OCI-M1 (cell line): ENCODE results near the gene LENG8.

ENCODE experiments used
- DNase-seq: peaks from one replicate; lab custom pipeline; 2025; lab: John Stamatoyannopoulos, UW

Gene LENG8

GRCh38 chr19:54448774-54449700, at the start of gene LENG8:
Gene LENG8 (plus strand): TSS chr19:54449199. CDS start chr19:54451345, 2,146 bp downstream.
- peak; percentile 99 for DNase-seq

DNA sequence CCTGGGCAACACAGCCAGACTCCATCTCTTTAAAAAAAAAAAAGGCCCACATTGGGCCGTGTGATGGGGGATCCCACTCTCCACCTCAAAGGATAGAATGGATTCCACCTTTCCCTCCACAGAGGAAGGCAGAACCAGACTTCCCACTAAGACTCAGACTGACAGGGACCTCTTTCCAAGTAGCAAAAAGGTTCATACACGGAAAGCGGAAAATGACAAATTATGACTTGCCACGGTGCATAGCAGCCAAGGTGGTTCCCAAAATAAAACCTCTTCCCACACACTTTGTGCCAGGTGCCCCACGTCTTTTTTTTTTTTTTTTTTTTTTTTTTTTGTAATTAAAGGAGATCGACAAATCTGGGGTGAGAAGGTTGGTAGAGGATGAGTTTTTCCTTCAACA, 48.1 kb upstream of the LENG8 start:
- DNase-seq = no peak

GRCh38 chr19:54403054-54403453, 45.9 kb upstream of the LENG8 start:
- no peak for DNase-seq

DNA sequence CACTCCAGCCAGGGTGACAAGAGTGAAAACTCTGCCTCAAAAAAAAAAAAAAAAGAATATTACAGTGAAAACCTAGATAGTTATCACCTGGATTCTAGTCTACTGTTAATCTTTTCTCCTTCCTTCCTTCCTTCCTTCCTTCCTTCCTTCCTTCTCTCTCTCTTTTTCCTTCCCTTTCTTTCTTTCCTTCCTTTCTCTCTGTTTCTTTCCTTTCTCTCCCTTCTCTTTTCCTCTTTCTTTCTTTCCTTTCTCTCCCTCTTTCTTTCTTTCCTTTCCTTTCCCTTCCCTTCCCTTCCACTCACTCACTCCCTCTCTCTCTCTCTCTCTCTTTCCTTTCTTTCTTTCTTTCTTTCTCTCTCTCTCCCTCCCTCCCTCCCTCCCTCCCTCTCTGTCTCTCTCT, 43.4 kb upstream of the LENG8 start:
- DNase-seq = no peak

GRCh38 chr19:54407780-54408179, 41.2 kb upstream of the LENG8 start:
- DNase-seq = no peak

- DNase-seq = no peak
Observed at GRCh38 chr19:54408456-54409026, 40.5 kb upstream of the LENG8 start.

DNA sequence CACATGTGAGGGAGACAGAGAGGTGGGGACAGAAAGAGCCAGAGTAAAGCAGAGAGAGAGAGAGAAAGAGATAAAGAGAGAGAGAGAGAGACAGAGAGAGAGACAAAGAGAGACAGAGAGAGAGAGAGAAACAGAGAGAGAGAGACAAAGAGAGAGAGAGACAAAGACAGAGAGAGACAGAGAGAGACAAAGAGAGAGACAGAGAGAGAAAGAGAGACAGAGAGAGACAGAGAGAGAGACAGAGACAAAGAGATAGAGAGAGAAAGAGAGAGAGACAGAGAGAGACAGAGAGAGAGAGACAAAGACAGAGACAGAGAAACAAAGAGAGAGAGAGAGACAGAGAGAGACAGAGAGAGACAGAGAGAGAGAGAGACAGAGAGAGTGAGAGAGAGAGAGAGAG, 38.0 kb upstream of the LENG8 start:
- no peak for DNase-seq

GRCh38 chr19:54412877-54413276, 36.1 kb upstream of the LENG8 start:
- DNase-seq = no peak

DNA sequence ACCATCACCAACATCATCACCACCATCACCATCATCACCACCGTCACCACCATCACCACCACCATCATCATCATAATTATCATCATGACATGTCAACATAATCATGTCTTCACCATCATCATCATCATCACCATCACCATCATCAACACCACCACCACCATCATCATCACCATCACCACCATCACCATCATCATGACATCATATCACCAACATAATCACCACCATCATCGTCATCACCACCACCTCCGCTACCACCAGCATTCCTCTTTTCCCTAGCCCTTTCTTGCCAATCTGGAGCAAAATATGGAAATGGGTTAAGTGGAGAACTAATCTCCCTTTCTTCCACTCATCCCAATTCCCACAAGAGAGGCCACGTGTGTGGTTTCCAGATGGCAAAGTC, 34.8 kb upstream of the LENG8 start:
- no peak for DNase-seq

DNA sequence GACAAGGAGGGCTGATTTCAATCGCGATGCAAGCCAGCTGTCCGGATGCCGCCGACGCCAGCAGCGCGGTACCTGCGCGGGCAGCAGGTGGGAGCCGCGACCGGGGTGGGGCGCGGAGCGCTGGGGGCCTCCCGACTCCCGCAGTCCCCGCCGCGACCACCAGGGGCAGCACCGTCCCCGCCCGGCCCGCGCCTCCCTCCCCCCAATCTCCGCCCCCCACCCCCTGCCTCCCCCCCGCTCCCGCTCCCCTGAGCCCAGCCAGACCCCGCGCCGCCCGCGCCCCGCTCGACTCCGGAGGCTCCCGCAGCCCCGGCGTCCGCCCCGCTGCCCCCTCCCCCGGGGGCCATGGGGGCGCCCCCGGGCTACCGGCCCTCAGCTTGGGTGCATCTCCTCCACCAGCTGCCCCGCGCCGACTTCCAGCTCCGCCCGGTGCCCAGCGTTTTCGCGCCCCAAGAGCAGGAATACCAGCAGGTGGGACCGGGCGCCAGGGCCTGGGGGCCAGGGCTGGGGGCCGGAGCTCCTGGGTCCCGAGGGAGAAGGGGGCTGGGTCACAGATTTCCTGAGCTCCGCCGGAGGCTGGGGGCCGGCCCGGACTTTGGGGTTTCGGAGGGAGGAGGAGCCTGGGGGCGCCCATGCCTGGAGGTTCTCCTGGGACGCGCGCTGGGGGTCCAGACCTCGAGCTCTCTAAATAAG, 33.6 kb upstream of the LENG8 start, which contains the start of gene TTYH1:
Gene TTYH1 (plus strand): TSS at position 257 of the 693 bp plus-strand sequence. CDS start 89 bp downstream, at position 346.
- no peak for DNase-seq

DNA sequence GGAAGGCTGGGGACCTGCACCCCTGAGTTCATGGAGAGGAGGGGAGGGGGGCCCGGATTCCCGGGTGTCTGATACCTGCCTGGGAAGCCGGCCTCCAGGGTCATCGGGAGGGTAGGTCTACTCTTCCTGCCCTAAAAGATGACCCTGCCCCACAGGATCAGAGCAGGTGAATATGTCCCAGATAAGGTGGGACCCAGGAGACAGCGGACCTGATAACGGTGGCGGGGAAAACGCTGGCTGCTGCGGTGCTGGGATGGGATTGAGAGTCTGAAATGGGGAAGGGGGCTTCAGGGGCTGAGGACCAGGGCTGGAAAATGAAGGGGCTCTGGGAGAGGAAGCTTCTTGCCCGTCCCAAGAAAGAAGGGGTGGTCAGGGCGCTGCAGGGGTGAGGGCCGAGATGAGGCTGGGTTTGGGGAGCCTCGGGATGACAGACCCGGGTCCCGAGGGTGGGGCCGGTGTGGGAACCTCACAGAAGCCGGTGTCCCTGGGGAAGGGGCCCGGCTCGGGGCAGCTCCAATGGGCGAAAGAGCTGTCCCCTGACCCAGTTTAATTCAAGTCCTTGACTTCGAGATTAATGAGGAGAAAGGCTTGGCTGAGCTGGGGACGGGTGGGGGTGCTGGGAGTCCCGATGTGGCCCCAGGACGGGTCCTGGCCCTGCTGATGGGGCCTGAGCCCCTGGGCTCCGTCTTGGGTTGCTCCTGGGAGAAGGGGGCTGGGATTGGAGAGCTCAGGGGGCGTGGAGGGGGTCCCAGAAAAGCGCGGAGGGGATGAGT, 32.9 kb upstream of the LENG8 start:
- DNase-seq = no peak

DNA sequence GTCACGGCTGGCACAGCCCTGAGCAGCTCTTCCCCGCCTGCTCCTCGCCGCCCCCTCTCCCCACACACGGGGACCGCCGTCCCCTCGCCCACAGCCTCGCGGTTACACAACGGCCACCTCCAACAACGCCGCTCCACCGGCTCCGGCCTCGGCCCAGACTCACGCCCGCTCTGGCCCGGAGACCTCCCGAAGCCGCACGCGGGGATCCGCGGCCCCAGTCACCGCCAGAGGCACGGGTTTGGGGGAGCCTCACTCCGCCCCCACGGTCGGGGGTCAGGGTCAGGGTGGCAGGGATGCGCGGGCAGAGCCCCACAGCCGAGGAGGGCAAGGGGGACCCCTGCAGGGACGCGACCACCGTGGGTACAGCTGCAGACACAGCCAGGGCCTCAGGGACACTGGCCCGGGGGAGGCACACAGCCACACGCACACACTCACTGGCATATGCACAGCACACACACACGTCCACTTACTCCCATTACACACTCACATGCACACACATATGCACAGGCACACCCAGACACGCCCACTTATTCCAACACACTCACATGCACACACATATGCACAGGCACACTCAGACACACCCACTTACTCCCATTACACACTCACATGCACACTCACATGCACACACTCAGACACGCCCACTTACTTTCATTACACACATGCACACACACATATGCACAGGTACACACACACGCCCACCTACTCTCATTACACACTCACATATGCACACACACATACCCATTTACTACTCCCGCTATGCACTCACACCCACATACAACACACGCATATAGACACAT, 32.1 kb upstream of the LENG8 start:
- DNase-seq = no peak

DNA sequence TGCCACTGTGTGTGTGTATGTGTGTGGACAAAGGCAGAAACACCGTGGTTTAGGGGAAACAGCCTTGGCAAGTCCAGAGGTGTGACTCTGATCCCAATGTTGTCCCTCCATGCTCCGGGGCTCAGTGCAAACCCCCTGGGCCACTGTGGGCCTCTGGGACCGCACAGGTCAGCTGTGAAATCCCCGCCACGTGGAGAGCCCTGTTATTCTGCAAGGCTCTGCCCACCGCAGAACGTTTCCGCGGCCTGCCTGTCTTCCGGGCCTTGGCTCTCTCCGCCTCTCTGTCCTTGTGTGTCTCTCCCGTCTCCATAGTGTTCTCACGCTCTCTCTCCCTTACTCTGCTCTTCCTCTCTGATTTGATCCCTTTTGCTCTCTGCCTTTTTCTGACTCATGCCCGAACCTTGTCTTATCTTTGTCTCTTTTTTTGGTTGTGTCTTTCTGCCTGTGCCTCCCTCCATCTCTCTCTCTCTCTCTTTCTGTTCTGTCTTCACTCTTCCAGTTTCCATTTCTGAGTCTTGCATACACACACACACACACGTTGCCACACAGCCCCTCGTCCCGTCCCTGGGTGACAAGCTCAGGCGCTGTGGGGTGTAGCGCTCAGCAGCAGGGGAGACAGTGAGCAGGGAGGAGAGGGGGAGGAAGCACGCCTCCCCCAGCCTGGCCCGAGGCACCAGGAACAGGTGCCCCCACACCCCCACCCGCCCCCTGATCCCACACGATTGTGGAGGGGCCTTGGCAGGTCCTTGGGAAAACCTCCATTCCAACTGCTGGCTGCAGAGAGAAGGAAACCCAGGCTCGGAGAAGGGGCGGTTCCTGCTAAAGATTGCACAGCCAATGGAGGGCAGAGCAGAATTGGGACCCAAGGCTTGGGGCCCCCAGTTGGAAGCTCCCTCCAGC, 30.7 kb upstream of the LENG8 start:
- peak; percentile 58 for DNase-seq

DNA sequence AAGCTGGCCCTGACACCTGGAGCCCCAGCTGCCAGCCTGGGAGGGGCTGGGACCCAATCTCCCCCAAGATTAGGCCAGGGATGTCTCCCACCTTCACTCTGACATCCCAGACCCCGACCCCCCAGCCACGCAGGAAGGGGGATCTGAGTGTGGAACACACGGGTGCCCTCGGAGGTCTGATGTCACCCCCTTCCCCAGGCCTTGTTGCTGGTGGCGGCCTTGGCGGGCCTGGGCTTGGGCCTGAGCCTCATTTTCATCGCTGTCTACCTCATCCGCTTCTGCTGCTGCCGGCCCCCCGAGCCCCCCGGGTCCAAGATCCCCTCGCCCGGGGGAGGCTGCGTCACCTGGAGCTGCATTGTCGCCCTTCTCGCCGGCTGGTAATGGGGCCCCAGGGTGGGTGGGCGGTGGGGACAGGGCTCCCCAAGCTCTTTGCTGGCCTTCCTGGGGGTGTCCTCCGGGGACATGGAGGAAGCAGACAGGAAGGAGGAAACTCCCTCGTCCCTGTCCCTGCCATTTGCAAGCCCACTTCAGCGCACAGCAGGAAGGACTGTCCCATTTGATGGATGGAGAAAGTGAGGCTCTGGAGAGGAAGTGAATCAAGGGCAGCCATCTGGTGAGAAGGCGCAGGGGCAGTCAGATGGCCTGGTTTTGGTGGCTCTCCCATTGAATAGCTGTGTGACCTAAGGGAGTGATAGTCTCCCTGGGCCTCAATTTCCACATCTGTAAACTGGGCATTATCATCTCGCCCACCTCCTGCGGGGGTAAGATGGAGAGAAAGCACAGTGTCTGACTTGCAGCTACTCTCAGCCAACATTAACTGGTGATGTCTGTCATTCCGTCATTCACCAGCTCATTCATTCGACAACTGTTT, 29.8 kb upstream of the LENG8 start:
- DNase-seq = no peak

DNA sequence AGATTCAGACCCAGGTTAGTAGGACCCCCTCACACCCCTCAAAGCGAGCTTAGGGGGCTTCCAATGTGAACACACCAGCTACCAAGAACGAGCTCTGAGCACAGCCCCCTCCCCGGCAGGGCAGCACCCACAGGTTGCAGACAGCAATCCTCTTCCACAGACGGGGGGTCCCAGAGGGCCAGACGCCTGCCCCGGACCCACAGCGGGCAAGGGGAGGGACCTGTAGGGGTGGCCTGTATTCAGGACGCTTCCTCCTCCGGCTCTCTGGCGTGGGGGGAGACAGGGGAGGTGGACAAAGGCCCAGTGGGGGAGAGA, 29.0 kb upstream of the LENG8 start:
- DNase-seq = no peak

- DNase-seq = no peak
Observed at GRCh38 chr19:54420383-54421168, 28.4 kb upstream of the LENG8 start.

- DNase-seq = no peak
Observed at GRCh38 chr19:54421169-54421516, 27.9 kb upstream of the LENG8 start.

- no peak for DNase-seq
Observed at GRCh38 chr19:54421521-54421920, 27.5 kb upstream of the LENG8 start.

- DNase-seq = no peak
Observed at GRCh38 chr19:54422136-54422535, 26.9 kb upstream of the LENG8 start.
